Left lung (tissue), 10 donors: ENCODE measurements around the gene MTX1. TPM values are rescaled to one million over a fixed set of nuclear protein-coding genes. Genes with fewer than 3 reads are reported as not detected.
"Not testable (repeated sequence)": the region's sequence is repeated elsewhere in the genome, so short reads cannot be mapped to it uniquely, and the experiment has no call there.

Experiments used
- ATAC-seq: fragments of 200-7000 bp; cut with Tn5 transposase; one replicate; pipeline ENCODE4 v1.9.1; 2020; ENCODE audit warnings: moderate library complexity
- DNase-seq, 4 donors: peaks; one replicate each; pipeline ENCODE4 v3.0.0-alpha.2; 2013 to 2020
- H3K27ac ChIP-seq, 2 donors: fragments of 200-600 bp; sonication (generic) in 1 of 2; one replicate each; pipeline versions ENCODE4 v1.5.0 to v1.8.0; 2020 to 2021
- H3K27me3 ChIP-seq, 2 donors: fragments of 200-600 bp; sonication (generic) in 1 of 2; one replicate each; pipeline versions ENCODE4 v1.5.0 to v1.8.0; 2020 to 2021
- H3K36me3 ChIP-seq, 2 donors: fragments of 200-600 bp; sonication (generic) in 1 of 2; one replicate each; pipeline versions ENCODE4 v1.5.0 to v1.8.0; 2020 to 2021
- H3K4me1 ChIP-seq, 2 donors: fragments of 200-600 bp; one replicate each; pipeline ENCODE4 v1.8.0; 2021
- H3K4me3 ChIP-seq, 2 donors: fragments of 200-600 bp; sonication (generic) in 1 of 2; one replicate each; pipeline versions ENCODE4 v1.5.0 to v1.8.0; 2020 to 2021; ENCODE audit warnings: mild to moderate bottlenecking in 1 of 2
- H3K9me3 ChIP-seq, 2 donors: fragments of 200-600 bp; sonication (generic) in 1 of 2; one replicate each; pipeline versions ENCODE4 v1.5.0 to v1.8.0; 2020 to 2021
- CTCF ChIP-seq, 2 donors: fragments of 200-600 bp; sonication (generic) in 1 of 2; IDR thresholded peaks; one replicate each; pipeline versions ENCODE4 v1.5.0 to v1.8.0; 2021; ENCODE audit warnings: antibody characterized with exemption in 2 of 2
- intact Hi-C, 2 donors: fragments of 100-400 bp; cut with DNase I; formaldehyde crosslinking; loops; one replicate each; pipeline versions ENCODE4 v1.11.2 to v1.14.2; 2022
- polyA plus RNA-seq, 6 donors: library from polyadenylated mRNA; unstranded; fragments of 120-200 nt; gene quantifications; one replicate each; pipeline ENCODE4 v1.2.1, GENCODE V29; 2013; ENCODE audit not compliant: insufficient read length in 6 of 6
- total RNA-seq, 2 donors: library from RNA; stranded (reverse); fragmentation: NEBNext Ultra II Directional; extraction: Animal tissue kit (Norgen Biotek cat#: 25700); gene quantifications; one replicate each; pipeline ENCODE4 v1.2.1, GENCODE V29; 2021
- donor health status: DM: no; HTN: yes; CAD: no.
- donor health status: DM: no; HTN: no; CAD: no.

Gene MTX1
- total and polyA plus RNA-seq, 8 donors: 28.6 to 45.5 (median 31.1) TPM

GRCh38 chr1:155245163-155245524 is 36.6 kb downstream of the MTX1 start:
- peaks cover 0 to 48% of the 10 kb centered on the region in 2 donors for H3K4me1 ChIP-seq
- peak overlapping the region; percentile 92 to 95 for H3K27ac ChIP-seq
- no peaks in the 10 kb centered on the region for H3K9me3 ChIP-seq
- no peak for TF ChIP-seq CTCF (IDR thresholded peaks at IDR 0.05)
- ATAC-seq (no peak), DNase-seq (no peak)
- peak overlapping the region; percentile 53 to 56 for H3K4me3 ChIP-seq
- H3K27me3 ChIP-seq: no peaks in the 10 kb centered on the region
- peaks cover 0 to 19% of the 10 kb centered on the region in 2 donors for H3K36me3 ChIP-seq
- intact Hi-C loops: no loop called here

GRCh38 chr1:155246796-155247195 is 38.3 kb downstream of the MTX1 start:
- H3K9me3 ChIP-seq, intact Hi-C loops, DNase-seq, H3K4me3 ChIP-seq, ATAC-seq, H3K27me3 ChIP-seq, H3K27ac ChIP-seq: not testable (repeated sequence)
- Histone ChIP-seq H3K4me1 (peaks cover 10 to 47% of the 10 kb centered on the region in 2 donors), H3K36me3 (peaks cover 0 to 19% of the 10 kb centered on the region in 2 donors)

- H3K4me1 ChIP-seq: peaks cover 10 to 36% of the 10 kb centered on the region in 2 donors
- ATAC-seq (no peak), DNase-seq (peak in 1 of 4 donors; percentile 75)
- no peak overlapping the region for H3K4me3 ChIP-seq
- peaks cover 0 to 19% of the 10 kb centered on the region in 2 donors for H3K36me3 ChIP-seq
- intact Hi-C loops: no loop called here
- no peak for TF ChIP-seq CTCF (IDR thresholded peaks at IDR 0.05)
- H3K27ac ChIP-seq: no peak overlapping the region
- H3K27me3 ChIP-seq: no peaks in the 10 kb centered on the region
- H3K9me3 ChIP-seq: no peaks in the 10 kb centered on the region
Observed at GRCh38 chr1:155247667-155248553, 39.4 kb downstream of the MTX1 start.

GRCh38 chr1:155250246-155250632 is 41.7 kb downstream of the MTX1 start:
- H3K27ac ChIP-seq: peak overlapping the region in 1 of 2 donors; percentile 42
- no peak for DNase-seq
- intact Hi-C loops: no loop called here

GRCh38 chr1:155250633-155251449 is 42.3 kb downstream of the MTX1 start:
- peak overlapping the region in 1 of 2 donors; percentile 42 for H3K27ac ChIP-seq
- peaks cover 21 to 37% of the 10 kb centered on the region in 2 donors for H3K4me1 ChIP-seq
- TF ChIP-seq CTCF (IDR thresholded peaks at IDR 0.05): peak; percentile 99 to 100
- H3K27me3 ChIP-seq: no peaks in the 10 kb centered on the region
- peak; percentile 86 for ATAC-seq
- intact Hi-C loops: no loop called here
- DNase-seq: peak; percentile 81 to 99 (median 94)
- peak overlapping the region in 1 of 2 donors; percentile 26 for H3K4me3 ChIP-seq
- peaks cover 0 to 19% of the 10 kb centered on the region in 2 donors for H3K36me3 ChIP-seq
- no peaks in the 10 kb centered on the region for H3K9me3 ChIP-seq

More at GRCh38 chr1:155250246-155250632, 41.7 kb downstream of the MTX1 start:
- Histone ChIP-seq H3K4me1 (peaks cover 21 to 36% of the 10 kb centered on the region in 2 donors), H3K9me3 (no peaks in the 10 kb centered on the region), H3K36me3 (peaks cover 0 to 19% of the 10 kb centered on the region in 2 donors), H3K27me3 (no peaks in the 10 kb centered on the region), H3K4me3 (peak overlapping the region in 1 of 2 donors; percentile 26)
- ATAC-seq: no peak
- no peak for TF ChIP-seq CTCF (IDR thresholded peaks at IDR 0.05)
